H1 (cell line): Measurements from ENCODE around the gene CBX4. TPM values are rescaled to one million over a fixed set of nuclear protein-coding genes. Genes with fewer than 3 reads are reported as not detected.

Experiments
- ASH2L ChIP-seq: fragments of 200-600, 300-600 bp; sonication (generic); IDR thresholded peaks from one replicate; pipeline ENCODE4 v1.7.1; 2017; ENCODE audit warnings: low read length
- BACH1 ChIP-seq: IDR thresholded peaks from 2 replicates; pipeline ENCODE4 v1.6.1; 2012; ENCODE audit warnings: low read length, improper control_type of control experiment
- E2F6 ChIP-seq: IDR thresholded peaks from 2 replicates; pipeline ENCODE4 v1.6.1; 2012; ENCODE audit warnings: inconsistent platforms
- POU5F1 ChIP-seq: IDR thresholded peaks from 2 replicates; pipeline ENCODE4 v1.6.1; 2011; ENCODE audit warnings: low read depth, mild to moderate bottlenecking, low read length, moderate library complexity
- RXRA ChIP-seq: IDR thresholded peaks from 2 replicates; pipeline ENCODE4 v1.6.1; 2011; ENCODE audit warnings: low read depth, mild to moderate bottlenecking, low read length, moderate library complexity; ENCODE audit not compliant: insufficient read depth
- SRF ChIP-seq: IDR thresholded peaks from 2 replicates; pipeline ENCODE4 v1.6.1; 2011; ENCODE audit warnings: mild to moderate bottlenecking, low read depth, low read length, moderate library complexity
- SUZ12 ChIP-seq: fragments of 200-600 bp; sonication (generic); IDR thresholded peaks from 2 replicates; pipeline ENCODE4 v1.6.1; 2012; ENCODE audit warnings: mild to moderate bottlenecking, inconsistent platforms, low read length, moderate library complexity, mixed read lengths
- polyA plus RNA-seq, 7 experiments: library from polyadenylated mRNA; depleted of rRNA in 3 of 7; stranded (reverse) in 5 of 7; unstranded in 2 of 7; fragments of >200 nt in 5 of 7; fragments of 200-250 nt in 2 of 7; gene quantifications; 1 replicate in 5 of 7; 2 replicates in 1 of 7; 4 replicates in 1 of 7; pipeline versions ENCODE4 v1.2.1 to v1.2.3, GENCODE V29; 2011 to 2013; ENCODE audit warnings: missing spikeins in 2 of 7, mixed read lengths in 2 of 7
- total RNA-seq: library from RNA; stranded (reverse); fragmentation: NEBNext Ultra II Directional; extraction: Animal tissue kit (Norgen Biotek cat#: 25700); gene quantifications from 2 replicates; pipeline ENCODE4 v1.2.1, GENCODE V29; 2021

Gene CBX4
- total and polyA plus RNA-seq, 2 of the 8 experiments (the other 6 are each of a cell fraction or from before 2014, with no cell fraction given): 1.8 to 4.0 TPM

- peak; percentile 93 for TF ChIP-seq E2F6
- no peak for TF ChIP-seq RXRA
- no peak for TF ChIP-seq ASH2L
- TF ChIP-seq SUZ12: peak; percentile 95
- TF ChIP-seq SRF: no peak
- no peak for TF ChIP-seq POU5F1
- no peak for TF ChIP-seq BACH1
These were observed 40.7 kb downstream of the CBX4 start (continued) for GRCh38 chr17:79798299-79799173.
